Dedifferentiated amniotic fluid mesenchymal stem cell (primary cell): ENCODE data around the gene SOX13.
"Not testable (repeated sequence)": the region's sequence is repeated elsewhere in the genome, so short reads cannot be mapped to it uniquely, and the experiment has no call there.

ENCODE experiments used
- DNase-seq: peaks from one replicate; pipeline ENCODE4 v3.0.0-alpha.2; 2016; ENCODE audit errors: extremely low spot score

SOX13 gene

DNA sequence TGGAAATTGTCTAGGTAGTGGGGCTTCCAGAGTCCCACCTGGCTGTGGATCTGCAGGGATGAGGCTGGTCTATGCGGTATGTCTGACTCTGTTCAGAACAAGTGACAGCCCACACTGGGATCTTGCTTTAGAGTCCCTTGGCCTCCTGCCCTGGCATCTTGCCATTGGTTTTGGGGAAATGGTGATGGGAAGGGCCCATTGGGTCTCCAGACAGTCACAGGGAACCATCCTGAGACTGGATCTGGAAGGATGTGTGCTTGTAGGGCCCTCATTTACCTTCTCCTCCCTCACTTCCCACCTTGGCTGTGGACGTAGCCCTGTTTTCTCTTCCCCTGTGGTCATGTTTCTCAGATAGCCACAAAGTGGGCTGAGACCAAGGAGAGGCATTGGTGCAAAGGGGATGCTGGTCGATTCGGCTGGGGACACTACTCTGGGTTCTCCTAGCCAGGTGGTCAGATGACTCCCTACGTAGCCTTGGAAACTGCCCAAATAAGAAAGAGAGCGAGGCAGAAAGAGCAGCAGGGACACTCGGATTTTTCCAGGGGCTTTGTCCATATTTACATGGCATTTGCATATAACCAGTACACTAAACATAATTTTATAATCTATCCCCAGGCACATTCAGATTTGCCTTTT lies 15.1 kb downstream of the SOX13 start:
- no peak for DNase-seq

DNA sequence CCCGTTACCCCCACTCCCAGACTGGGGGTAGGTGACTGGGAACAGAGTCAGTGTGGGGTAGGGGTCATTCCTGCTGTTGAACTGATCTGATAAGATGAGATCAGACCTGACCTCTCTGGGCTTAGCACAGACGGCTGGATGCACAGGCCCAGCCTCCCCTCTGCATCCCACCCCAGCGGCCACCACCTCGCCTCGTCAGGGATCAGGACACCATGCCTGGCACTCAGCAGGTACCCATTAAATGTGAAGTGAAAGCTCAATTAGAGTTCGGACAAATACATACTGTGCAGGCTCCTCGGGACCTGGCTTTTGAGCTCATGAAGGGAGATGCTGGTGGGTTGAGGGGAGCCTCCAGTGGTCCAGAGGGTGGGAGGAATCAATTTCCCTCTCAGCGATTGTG lies 15.7 kb downstream of the SOX13 start:
- no peak for DNase-seq

DNA sequence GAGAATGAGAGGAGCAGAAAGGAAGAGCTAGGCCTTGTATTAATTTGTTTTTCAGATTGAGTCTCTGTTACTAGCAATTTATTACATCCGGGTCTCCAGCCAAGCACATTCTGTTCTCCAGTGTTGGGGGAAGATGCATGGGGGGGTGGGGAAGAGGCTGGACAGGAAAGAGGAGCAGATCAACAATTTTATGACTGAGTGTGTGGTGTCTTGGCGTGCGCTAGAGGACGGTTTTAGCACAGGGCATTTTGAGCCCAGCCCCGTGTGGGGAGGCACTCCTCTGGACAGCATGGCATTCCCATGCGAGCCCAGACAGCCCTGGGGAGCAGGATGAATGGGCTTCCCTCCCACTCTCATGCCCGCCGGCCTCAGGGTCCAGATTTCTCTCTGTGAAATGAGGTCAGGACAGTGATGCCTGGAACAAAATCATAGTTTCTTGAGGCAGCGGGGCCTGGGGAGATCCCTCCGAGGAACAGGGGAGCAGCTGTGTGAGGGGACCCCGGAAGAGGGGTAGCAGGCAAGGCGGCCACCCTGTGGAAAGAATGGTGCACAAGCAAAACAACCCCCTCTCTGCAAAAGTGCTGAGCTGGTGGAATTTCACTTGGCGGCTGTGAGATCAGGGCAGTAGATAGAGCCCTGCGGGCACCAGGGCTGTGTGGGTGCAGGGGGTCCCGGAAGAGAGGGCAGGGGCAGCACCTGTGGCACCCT lies 16.3 kb downstream of the SOX13 start:
- no peak for DNase-seq

DNA sequence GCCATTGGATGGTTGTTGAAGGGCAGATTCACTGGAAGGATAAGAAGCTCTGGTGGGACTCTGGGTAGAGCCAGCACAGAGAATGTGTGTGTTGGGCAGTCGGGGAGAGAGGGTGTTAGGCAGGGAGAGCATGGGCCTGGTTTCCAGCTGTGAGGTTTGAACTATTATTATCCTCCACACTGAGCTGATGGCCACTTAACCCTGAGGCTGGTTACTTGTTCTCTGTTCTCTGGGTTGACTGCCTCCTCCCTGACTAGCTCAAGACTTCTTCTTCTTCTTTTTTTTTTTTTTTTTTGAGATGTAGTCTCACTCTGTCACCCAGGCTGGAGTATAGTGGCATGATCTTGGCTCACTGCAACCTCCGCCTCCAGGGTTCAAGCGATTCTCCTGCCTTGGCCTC lies 17.2 kb downstream of the SOX13 start:
- DNase-seq = not testable (repeated sequence)

DNA sequence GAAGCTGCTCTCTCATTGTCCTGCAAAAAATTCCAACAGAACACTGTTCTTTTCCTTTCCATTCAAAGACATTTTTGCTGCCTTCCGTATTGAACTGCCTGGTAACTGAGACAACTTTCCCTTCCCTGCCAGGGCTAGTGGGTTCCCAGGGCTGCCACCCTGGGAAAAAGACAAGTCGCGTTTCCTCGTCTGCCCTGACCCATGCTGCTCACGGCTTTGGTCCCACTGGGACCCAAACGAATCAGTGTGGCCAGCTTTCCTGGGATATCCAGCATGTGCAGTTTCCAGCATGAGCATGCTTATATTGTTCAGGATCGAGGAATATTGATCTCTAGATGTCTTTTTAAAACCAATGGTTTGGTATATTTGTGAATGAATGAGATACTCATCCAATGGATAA lies 18.2 kb downstream of the SOX13 start:
- no peak for DNase-seq

DNA sequence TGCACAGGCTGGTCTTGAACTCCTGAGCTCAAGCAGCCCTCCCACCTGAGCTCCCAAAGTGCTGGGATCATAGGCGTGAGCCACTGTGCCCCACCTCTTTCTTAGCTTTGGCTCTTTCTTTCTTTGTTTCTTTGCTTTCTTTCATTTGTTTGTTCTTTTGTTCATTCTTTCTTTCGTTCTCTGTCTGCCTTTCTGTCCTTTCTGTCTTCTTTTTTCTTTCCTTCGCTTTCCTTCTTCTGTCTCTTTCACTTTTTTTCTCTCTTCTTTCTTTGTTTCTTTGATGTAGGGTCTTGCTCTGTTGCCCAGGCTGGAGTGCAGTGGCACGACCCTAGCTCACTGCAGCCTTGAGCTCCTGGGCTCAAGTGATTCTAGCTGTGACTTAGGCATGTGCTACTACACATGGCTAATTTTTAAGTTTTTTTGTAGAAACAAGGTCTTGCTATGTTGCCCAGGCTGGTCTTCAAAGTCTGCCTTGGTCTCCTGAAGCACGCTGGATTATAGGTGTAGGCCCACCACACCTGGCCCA lies 18.9 kb downstream of the SOX13 start:
- DNase-seq = no peak

DNA sequence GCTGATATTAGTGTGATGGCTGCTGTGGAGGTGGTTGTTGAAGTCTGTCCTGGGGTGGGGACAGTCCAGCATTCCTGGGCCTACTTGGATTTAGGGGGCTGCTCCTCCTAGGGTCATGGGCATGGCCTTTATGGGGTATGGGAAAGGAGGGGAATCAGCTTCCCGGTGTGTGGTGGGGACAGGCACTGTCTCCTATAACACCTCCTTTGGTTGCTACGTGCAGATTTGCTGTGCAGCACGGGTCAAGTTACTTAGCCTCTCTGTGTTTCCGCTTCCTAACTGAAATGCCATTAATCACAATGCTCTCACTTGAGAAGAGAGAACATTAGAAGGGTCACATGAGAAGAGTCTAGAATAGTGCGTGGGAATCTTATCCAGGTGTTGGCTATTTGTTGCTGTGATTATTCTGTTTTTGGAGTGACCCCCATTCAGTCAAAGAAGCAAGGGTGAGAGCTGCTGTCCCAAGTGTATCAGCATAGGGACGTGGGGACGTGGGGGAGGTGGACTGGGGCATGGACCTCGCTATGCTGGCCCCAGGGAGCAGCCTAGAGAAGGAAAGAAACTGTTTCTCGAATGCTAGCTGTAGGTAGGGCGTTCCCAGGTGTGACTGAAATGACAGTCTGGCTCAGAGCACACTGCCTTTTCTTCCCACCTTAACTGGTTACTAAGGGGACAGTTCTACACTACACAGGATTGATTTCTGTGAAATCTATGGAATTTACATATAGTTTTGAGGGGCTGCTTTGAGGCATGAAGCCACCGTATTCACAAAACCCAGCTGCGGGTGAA lies 19.9 kb downstream of the SOX13 start:
- no peak for DNase-seq

DNA sequence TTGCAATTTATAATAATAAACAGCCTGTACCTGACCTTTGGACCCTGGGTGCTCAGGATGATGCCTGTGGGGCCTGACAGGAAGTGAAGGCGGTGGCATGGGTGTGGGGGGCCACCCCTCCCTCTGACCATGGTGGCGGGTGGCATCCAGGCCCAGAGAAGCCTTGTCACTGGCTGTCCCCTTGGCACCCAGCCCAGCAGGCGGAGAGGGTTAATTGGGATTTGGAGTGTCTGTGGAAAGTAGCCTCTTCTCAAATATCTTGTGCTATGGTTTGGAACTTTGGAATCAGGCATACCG lies 20.5 kb downstream of the SOX13 start:
- DNase-seq = no peak

DNA sequence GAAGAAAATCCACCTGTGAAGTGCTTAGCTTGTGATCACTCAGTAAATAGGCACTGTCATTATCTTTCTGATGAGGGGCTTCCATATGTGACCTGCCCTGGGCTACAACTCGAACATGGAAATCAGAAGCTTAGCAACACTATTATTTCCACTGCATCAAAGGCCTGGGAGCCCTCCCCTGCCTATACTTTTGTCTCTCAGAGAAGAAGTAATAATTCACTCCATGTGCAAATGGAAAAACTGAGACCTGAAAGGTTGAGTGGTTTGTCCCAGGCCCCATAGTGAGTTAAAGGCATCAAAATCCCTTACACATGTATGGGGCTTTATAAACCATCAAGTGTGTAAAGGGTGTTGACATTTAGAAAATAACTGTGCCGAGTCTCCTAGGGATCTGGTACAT lies 20.9 kb downstream of the SOX13 start:
- DNase-seq = no peak

DNA sequence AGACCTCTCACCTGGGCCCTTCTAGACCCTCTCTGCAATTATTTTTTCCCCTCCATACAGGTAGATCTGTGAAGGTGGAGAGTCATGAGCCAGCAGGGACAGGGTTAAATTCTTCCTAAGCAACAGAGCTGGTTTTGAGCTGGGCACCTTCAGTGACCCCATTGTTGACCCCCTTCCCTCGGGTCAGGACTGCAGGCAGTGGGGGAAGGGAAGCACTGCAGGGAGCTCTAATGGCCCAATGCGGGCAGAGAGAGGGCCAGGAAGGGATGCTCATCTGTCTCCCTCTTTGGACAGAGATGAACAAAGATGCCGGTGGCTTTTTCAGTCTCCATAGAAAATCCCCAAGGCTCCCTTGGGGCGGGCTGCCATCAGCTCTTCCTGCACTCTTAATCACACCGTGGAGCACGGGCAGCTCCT lies 21.4 kb downstream of the SOX13 start:
- DNase-seq = no peak

DNA sequence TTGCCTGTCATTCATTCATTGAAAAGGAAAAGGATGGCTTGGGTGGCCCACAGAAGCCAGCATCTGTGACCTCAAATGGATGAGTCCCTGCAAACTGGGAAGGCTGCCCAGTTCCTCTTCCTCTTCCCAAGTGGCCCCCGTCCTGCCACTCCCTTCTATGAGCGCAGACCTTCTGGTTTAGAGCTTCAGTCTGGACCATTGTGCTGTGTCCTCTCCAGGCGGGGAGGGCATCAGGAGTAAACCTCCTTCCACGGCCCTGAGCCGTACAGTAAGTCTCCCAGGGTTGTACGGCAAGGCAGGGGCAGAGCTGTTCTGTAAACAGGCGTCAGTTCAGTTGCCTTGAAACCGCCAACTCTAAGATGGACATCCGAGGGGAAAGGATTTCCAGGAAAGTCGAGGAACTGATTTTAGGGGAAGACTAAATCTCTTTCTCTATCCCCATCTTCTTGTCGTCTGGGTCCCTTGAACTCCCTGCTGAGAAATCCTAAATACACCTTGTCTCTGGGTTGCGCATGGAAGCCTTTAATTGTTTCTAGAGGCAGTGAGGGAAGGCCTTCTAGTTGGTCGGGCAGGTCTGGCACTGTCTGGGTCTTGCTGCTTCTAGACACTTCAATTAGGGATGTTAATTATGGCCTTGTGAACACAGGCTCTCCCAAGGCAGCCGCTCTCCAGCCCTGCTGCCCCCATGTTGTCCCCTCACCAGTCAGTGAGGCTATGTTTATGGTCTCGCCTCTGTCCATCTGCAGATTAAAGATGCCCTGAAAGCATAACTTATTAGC lies 22.1 kb downstream of the SOX13 start:
- DNase-seq = no peak

DNA sequence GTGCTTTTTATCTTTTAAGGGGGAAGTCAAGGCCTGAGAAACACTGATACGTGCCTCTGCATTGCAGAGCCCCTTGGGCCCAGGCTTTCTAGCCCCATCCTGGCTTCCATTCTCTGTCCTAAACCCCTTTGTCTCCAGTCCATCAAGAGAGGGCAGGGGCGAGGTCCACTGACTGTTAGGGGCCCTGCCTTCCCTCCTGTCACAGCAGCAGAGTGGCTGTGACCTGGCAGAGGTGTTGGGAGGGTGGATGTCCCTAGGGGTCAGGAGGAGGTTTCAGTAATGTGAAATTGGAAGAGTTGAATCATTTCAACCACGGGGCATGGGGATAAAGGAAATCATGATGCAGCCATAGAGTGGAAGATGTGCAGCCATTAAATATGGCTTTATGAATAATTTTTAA lies 24.0 kb downstream of the SOX13 start:
- no peak for DNase-seq

DNA sequence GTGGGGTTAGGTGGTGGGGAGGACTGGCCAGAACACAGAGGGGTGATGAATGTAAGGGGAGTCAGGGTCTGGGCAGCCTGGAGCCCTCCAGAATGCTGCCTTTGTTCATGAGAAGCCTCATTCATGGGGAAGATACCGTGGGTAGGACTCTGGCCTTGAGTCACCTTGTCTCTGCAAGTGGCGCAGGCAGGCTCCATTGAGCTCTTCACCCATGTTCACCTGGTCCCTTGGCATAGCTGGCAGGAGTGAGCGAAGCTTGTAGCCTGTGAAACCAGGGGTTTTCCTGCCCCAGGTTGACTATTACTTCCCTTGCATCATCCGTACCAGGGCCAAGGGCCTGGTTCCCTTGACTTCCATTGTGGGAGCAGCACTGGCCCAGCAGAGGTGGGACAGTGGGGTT lies 25.8 kb downstream of the SOX13 start:
- DNase-seq = no peak

DNA sequence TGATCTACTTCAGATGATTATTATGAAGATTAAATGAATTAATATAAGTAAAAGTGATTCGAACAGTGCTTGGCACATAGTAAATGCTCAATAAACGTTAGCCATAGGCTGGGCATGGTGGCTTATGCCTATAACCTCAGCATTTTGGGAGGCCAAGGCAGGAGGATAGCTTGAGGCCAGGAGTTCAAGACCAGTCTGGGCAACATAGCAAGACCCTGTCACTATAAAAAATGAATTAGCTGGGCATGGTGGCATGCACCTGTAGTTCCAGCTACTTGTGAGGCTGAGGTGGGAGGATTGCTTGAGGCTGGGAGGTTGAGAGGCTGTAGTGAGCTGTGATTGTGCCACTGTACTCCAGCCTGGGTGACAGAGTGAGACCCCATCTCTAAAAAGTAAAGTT lies 26.8 kb downstream of the SOX13 start:
- not testable (repeated sequence) for DNase-seq

DNA sequence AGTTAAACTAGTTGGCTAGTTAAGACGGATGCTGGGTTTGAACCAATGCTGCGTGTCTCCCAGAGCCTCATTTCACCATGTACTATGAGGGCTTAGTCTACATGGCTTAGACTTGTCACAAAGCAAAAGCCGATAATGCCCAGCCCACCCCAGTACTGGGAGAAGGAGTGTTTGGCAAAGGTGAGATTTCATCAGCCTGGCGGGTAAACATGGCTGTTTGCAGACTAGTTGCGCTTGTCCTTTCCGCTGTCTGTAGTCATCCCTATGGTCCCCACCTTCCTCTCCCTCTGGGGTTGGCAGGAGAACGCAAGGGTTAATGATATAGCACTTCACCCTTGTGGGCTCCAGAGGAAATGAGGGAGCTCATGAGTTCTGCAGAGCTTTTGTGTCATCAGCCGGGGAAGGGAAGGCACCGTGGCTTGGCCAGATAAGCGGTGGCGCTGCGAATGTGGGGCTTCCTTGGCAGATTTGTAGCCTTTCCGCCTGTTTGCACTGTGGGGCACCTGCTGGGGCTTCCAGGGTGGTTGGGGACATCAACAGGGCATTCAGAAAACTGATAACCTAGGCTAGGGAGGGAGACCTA lies 29.2 kb downstream of the SOX13 start:
- no peak for DNase-seq

DNA sequence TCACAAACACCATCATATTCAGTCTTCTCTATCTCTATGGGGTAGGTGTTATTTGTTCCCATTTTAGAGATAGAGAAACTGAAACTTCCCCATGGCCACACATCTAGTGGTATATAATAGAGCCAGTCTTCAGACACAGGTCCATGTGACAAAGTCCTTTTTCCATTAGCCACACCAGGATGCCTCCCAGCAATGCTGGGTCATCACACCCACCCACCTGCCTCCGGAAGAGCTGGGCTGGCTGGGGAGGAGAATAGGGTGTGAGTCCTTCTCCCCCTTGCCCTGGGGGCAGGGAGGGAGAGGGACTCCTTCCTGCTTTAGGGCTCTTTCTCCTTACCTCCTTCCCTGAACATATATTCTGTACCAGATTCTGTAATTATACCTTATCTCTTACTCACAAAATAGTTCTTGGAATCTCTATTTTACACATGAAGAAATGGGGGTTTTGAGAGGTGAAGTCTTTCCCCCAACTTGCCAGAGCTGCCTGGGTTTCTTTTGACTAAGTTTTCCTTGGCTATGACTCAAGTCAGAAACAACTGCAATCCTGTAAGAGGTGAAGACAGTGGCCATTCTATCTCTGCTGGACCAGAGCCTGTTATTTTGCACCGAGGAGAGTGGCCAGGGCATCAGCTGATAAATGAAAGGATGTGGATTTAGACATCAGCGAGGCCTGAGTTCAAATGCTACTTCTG lies 30.0 kb downstream of the SOX13 start:
- no peak for DNase-seq

DNA sequence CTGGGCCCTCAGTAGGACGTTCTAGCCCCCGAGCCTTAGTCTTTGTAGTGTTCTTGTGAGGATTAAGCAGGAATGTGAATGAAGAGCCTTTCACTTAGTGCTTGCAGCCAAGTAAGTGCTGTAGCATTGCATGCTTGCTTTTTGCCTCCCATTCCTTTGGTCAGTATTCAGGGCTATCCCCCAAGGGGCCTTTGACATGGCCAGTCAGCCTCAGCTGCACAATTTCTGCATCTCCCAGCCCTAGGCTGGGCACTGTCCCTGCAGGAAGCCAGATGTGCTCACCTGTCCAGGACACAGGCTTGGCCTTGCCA lies 30.5 kb downstream of the SOX13 start:
- no peak for DNase-seq

DNA sequence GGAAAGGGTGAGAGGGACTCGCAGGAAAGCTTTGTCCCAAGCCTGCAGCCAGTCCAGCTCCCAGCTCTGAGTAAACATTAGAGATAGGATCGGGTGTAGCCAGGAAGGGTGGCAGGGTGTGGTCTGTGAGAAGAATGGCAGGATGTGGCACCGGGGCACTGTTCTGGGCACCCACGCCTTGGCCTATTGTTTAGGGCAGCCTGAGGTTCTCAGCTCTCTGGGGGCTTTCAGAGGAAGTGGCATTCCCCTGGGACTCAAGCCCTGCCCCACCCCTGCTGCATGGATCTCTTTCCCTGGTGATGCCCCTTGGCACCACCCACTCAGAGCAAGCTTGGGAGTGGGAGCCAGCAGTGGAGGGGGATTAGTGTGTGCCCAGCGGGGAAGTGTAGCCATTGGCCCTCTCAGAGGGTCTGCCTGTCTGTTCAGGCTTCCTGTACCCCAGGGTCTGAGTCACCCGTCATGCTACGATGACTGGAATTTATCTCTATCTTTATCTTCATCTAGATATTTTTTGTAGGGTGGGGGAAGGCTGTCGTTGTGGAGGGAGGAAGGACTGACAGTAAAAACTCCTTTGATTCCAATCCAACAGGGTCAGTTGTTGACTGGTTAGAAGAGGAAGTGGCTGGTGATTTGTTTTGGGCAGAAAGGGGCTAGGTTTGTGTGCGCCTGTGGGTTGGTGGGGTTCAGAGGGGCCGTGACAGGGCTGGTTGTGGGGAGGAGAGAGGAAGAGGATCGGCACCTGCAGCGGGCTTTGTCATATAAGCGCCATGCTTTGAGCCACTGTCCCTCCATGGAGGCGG lies 31.6 kb downstream of the SOX13 start:
- DNase-seq = no peak

DNA sequence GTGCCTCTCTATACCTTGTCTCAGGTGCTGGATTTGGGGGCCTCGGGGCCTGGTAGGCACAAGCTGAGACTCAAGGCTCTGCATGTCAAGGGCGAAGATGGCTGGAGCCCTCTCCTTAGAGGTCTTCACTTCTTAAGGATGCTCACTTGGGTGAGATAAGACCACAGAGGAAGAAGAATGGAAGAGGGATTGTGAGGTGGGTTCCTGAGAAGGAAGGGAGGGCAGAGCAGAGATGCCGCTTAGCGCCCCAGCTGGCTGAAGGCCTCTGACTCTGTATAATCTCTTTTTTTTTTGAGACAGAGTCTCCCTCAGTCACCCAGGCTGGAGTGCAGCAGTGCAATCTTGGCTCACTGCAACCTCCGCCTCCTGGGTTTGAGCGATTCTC lies 32.2 kb downstream of the SOX13 start:
- no peak for DNase-seq

DNA sequence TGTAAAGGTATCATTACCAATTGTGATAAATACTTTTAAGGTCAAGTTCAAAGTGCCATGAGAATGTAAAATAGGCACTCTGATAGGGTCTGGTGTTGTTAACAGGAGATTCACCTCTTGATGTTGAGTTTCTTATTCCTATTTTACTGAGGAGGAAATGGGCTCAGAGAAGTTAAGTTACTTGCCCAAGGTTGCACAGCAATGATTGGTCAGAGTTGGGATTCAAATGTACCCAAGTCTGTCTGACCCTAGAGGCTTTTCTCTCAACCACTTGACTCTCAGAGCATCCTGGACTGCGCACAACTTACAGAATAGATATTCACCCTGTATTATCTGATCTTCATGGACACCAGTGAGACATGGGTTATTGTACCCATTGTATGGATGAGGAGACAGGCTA lies 33.9 kb downstream of the SOX13 start:
- DNase-seq = no peak

DNA sequence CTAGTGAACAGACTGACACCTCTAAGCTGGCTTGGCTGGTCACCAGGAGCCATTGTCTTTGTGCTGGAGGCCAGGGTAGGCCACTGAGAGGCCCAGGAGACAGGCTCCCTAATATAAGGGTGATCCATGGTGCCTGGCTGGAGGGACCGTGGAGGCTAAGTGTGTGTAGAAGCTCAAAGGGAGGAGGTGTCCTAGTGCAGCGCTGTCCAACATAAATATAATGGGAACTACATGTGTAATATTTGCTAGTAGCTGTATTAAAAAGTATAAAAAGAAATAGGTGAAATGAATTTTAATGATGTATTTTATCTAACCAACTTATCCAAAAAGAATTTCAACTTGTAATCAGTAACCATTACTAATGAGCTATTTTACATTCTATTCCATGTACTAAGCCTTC lies 35.0 kb downstream of the SOX13 start:
- no peak for DNase-seq
